Mesodermal cell (in vitro differentiated cells): Measurements from ENCODE around the gene RGS4.

Experiments
- H3K27ac ChIP-seq: 2 replicates; pipeline ENCODE4 v1.7.0; 2013; ENCODE audit warnings: mild to moderate bottlenecking, low read depth, low read length, moderate library complexity; ENCODE audit not compliant: severe bottlenecking
- H3K36me3 ChIP-seq: 2 replicates; pipeline ENCODE4 v1.7.1; 2013; ENCODE audit warnings: mild to moderate bottlenecking, low read length, moderate library complexity; ENCODE audit not compliant: control insufficient read depth, insufficient read depth
- H3K4me1 ChIP-seq: one replicate; pipeline ENCODE4 v1.7.1; 2013; ENCODE audit warnings: mild to moderate bottlenecking, low read length; ENCODE audit not compliant: insufficient read depth, control insufficient read depth, poor library complexity, severe bottlenecking
- H3K4me3 ChIP-seq: 2 replicates; pipeline ENCODE4 v1.7.0; 2013; ENCODE audit warnings: low read length, control low read depth, mild to moderate bottlenecking; ENCODE audit not compliant: insufficient read depth, poor library complexity, severe bottlenecking; ENCODE audit errors: extremely low read depth
- H3K9me3 ChIP-seq: 2 replicates; pipeline ENCODE4 v1.7.1; 2013; ENCODE audit warnings: mild to moderate bottlenecking, low read length, moderate library complexity; ENCODE audit not compliant: control insufficient read depth
- WGBS, 2 experiments: methylation state at CpG; one replicate each; pipeline ENCODE4 v1.1.5; 2013; ENCODE audit warnings: missing lambda C conversion rate in 2 of 2; ENCODE audit not compliant: insufficient coverage in 2 of 2; 5-methylcytosine and 5-hydroxymethylcytosine counted together

Gene RGS4

DNA sequence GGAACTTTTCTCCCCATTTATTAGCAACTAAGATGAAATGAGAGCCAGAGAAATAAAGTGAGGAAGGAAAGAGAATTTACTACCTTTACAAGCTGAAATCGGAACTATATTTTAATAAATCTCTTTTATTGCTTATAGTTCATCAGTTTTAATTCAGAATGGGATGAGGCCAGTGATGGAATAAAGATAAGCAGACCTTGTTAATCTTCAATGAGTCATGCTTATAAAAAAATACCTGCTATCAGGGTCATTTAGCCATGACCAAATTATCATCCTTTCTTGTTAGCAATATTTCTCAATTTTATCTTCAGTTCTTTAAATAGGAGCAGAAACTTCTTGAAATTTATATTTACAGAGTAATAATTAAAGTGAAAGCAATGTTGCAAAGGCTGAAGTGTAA, 26.1 kb downstream of the RGS4 start:
- Histone ChIP-seq H3K9me3 (no peaks in the 10 kb centered on the region), H3K27ac (no peak overlapping the region), H3K4me3 (no peak overlapping the region), H3K36me3 (no peaks in the 10 kb centered on the region), H3K4me1 (peaks cover 4% of the 10 kb centered on the region)
- WGBS, 2 experiments = no CpG with 5 or more reads among the region's 1 CpG

DNA sequence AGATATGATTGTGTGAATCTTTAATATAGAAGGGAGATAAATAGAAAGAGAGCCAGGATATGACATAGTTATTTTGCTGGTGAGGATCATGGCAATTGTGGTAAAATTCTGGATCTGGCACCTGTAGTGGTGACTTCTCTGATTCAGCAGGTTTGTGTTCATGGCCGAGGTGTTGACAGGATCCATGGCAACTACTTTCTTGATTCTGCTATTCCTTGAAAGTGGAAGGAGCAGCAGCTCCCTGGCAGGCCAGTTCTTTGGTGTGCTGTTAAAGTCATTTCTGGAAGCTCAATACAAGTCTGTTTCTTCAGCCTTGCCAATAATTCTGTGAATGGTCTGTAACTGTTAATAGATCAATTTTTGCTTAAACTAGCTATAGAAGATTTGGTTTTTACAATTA, 33.4 kb downstream of the RGS4 start:
- no peaks in the 10 kb centered on the region for H3K9me3 ChIP-seq
- 82 to 88% methylated on average over 1 of the region's 1 CpG for WGBS, 2 experiments

GRCh38 chr1:163104385-163105099, 35.4 kb downstream of the RGS4 start:
- 84 to 89% methylated on average over 2 of the region's 4 CpGs for WGBS, 2 experiments
- no peak overlapping the region for H3K4me3 ChIP-seq
- H3K4me1 ChIP-seq = peaks cover 3% of the 10 kb centered on the region
- H3K36me3 ChIP-seq = no peaks in the 10 kb centered on the region
- peak overlapping the region; percentile 1 for H3K27ac ChIP-seq
- H3K9me3 ChIP-seq = no peaks in the 10 kb centered on the region

More for the DNA sequence above, 33.4 kb downstream of the RGS4 start:
- Histone ChIP-seq H3K36me3 (no peaks in the 10 kb centered on the region), H3K4me1 (peaks cover 3% of the 10 kb centered on the region), H3K27ac (no peak overlapping the region), H3K4me3 (no peak overlapping the region)

GRCh38 chr1:163106364-163106987, 37.3 kb downstream of the RGS4 start:
- no peaks in the 10 kb centered on the region for H3K36me3 ChIP-seq
- H3K9me3 ChIP-seq = no peaks in the 10 kb centered on the region
- WGBS, 2 experiments = 75 to 100% methylated on average over 1 to 2 of the region's 2 CpGs
- no peak overlapping the region for H3K27ac ChIP-seq
- H3K4me3 ChIP-seq = no peak overlapping the region
- H3K4me1 ChIP-seq = peaks cover 3% of the 10 kb centered on the region

DNA sequence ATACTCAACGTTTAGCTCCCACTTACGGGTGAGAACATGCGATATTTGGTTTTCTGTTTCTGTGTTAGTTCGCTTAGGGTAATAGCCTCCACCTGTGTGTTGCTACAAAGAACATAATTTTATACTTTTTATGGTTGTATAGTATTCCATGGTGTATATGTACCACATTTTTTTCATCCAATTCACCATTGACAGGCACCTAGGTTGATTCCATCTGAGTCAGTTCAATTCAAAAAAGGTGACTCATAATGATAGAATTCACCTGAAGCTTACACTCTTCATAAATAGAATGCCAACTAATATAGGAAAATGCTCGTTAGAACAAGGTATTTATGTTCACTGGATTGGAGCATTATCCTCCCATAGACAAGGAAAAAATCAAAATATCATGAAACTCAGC, 38.5 kb downstream of the RGS4 start:
- Histone ChIP-seq H3K36me3 (no peaks in the 10 kb centered on the region), H3K27ac (no peak overlapping the region), H3K9me3 (no peaks in the 10 kb centered on the region), H3K4me1 (peaks cover 3% of the 10 kb centered on the region), H3K4me3 (no peak overlapping the region)
- no CpG with 5 or more reads among the region's 5 CpGs for WGBS, 2 experiments

DNA sequence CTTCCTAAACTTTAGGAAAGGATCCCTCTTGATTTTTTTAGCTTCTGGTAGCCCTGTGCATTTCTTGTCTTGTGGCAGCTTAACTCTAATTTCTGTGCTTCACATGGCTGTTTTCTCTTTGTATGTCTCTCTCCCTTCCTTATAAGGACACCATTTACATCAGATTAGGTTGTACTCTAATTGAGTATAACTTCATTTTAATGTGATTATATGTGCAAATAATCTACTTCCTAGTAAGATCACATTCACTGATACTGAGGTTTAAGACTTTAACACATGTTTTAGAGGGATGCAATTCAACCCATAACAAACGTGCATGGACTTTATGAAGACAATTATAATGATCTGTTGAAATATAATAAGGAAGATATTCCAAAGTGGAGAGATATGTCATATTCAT, 46.7 kb downstream of the RGS4 start:
- Histone ChIP-seq H3K9me3 (no peaks in the 10 kb centered on the region), H3K4me1 (no peaks in the 10 kb centered on the region), H3K4me3 (no peak overlapping the region), H3K36me3 (no peaks in the 10 kb centered on the region), H3K27ac (no peak overlapping the region)
- WGBS, 2 experiments = no CpG with 5 or more reads among the region's 1 CpG

DNA sequence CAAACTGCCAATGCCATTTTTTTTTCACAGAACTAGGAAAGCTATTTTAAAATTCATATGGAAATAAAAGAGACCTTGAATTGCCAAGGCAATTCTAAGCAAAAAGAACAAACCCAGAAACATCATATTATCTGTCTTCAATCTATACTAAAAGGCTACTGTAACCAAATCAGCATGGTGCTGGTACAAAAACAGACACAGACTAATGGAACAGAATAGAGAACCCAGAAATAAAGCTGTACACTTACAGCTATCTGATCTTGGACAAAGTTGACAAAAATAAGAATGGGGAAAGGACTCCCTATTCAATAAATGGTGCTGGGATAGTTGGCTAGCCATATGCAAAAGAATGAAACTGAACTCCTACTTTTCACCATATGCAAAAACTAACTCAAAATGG, 50.5 kb downstream of the RGS4 start:
- Histone ChIP-seq H3K27ac (no peak overlapping the region), H3K4me1 (no peaks in the 10 kb centered on the region), H3K4me3 (no peak overlapping the region), H3K9me3 (no peaks in the 10 kb centered on the region), H3K36me3 (no peaks in the 10 kb centered on the region)

GRCh38 chr1:163120372-163120771, 51.2 kb downstream of the RGS4 start:
- WGBS, 2 experiments = no CpG with 5 or more reads among the region's 1 CpG
- Histone ChIP-seq H3K27ac (no peak overlapping the region), H3K4me3 (no peak overlapping the region), H3K9me3 (no peaks in the 10 kb centered on the region), H3K4me1 (no peaks in the 10 kb centered on the region), H3K36me3 (no peaks in the 10 kb centered on the region)

DNA sequence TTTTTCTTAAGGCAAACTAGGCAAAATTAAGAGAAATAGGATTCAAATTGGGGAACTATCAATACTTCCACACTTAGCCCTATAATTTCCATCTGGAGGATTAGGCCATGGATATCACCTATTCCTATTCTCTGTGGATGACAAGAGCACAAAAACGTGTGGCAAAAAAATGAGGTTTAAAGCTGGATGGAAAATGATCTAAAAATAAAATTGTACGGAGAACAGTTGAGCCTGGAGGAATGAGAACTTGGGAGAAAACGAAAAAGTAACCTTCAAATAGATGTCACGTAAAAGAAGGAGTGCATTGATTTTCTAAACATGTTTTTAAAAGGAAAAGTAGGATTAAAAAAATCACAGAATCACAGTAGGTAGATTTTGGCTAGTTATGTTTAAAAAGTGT, 55.7 kb downstream of the RGS4 start:
- no peak overlapping the region for H3K4me3 ChIP-seq

More for the DNA sequence above, 55.7 kb downstream of the RGS4 start:
- H3K27ac ChIP-seq = no peak overlapping the region
- no peaks in the 10 kb centered on the region for H3K9me3 ChIP-seq
- H3K4me1 ChIP-seq = no peaks in the 10 kb centered on the region
- H3K36me3 ChIP-seq = no peaks in the 10 kb centered on the region
- 76 to 92% methylated on average over 3 to 4 of the region's 4 CpGs for WGBS, 2 experiments
